Activated T-cell treated with anti-CD3 and anti-CD28 coated beads for 1 hour (primary cell): ENCODE measurements around the gene ANXA7.
"Not testable (repeated sequence)": the region's sequence is repeated elsewhere in the genome, so short reads cannot be mapped to it uniquely, and the experiment has no call there.

Experiments
- DNase-seq: peaks from one replicate; pipeline ENCODE4 v3.0.0-alpha.2; 2020; ENCODE audit warnings: low read depth

Gene ANXA7

GRCh38 chr10:73338801-73339368 is 75.0 kb downstream of the ANXA7 start:
- DNase-seq: no peak

- DNase-seq: no peak
Measured at GRCh38 chr10:73333202-73333601, 80.7 kb downstream of the ANXA7 start.

- DNase-seq: no peak
Measured at GRCh38 chr10:73332379-73332778, 81.5 kb downstream of the ANXA7 start.

GRCh38 chr10:73328523-73328922 is 85.3 kb downstream of the ANXA7 start:
- not testable (repeated sequence) for DNase-seq

GRCh38 chr10:73325290-73325689 is 88.6 kb downstream of the ANXA7 start:
- not testable (repeated sequence) for DNase-seq
